HepG2 (cell line): ENCODE data around the gene LIMK2. TPM values are rescaled to one million over a fixed set of nuclear protein-coding genes. Genes with fewer than 3 reads are reported as not detected.
A peak's percentile ranks its signal among the peaks of the same experiment; 100 is the strongest.

Source experiments
- ATF6 ChIP-seq: sonication (generic); formaldehyde crosslinking; conservative IDR thresholded peaks from 2 replicates; pipeline ENCODE4 v1.4.0; 2020; ENCODE audit warnings: missing genetic modification reagents
- FUBP1 ChIP-seq: sonication (generic); formaldehyde crosslinking; IDR thresholded peaks from 2 replicates; pipeline ENCODE4 v1.5.1; 2020; ENCODE audit warnings: missing genetic modification reagents, mild to moderate bottlenecking, borderline replicate concordance
- IKZF5 ChIP-seq: IDR thresholded peaks from 2 replicates; pipeline ENCODE4 v1.6.1; 2018; ENCODE audit warnings: missing genetic modification reagents, mild to moderate bottlenecking, missing compliant biosample characterization
- KLF16 ChIP-seq, 2 experiments: sonication (generic) in 1 of 2; formaldehyde crosslinking in 1 of 2; IDR thresholded peaks; 2 replicates each; pipeline versions ENCODE4 v1.6.1 to v1.8.0; 2016 to 2023; ENCODE audit warnings: missing genetic modification reagents in 2 of 2, missing compliant biosample characterization in 1 of 2
- MEIS1 ChIP-seq: sonication (generic); formaldehyde crosslinking; IDR thresholded peaks from 2 replicates; pipeline ENCODE4 v1.9.0; 2021; ENCODE audit warnings: mild to moderate bottlenecking, missing genetic modification reagents, moderate library complexity, borderline replicate concordance
- PATZ1 ChIP-seq: sonication (generic); formaldehyde crosslinking; IDR thresholded peaks from 2 replicates; pipeline ENCODE4 v1.4.0; 2020; ENCODE audit warnings: missing genetic modification reagents
- POLR2A ChIP-seq, 2 experiments: IDR thresholded peaks; 2 replicates each; pipeline ENCODE4 v1.6.1; 2011; ENCODE audit warnings: low read depth in 2 of 2, low read length in 2 of 2, mild to moderate bottlenecking in 1 of 2, moderate library complexity in 1 of 2; ENCODE audit not compliant: insufficient read depth in 1 of 2
- RBFOX2 ChIP-seq: fragments of 200-400 bp; formaldehyde crosslinking; IDR thresholded peaks from 2 replicates; pipeline ENCODE4 v1.6.1; 2017; ENCODE audit warnings: low read depth, mild to moderate bottlenecking, low read length
- STAG1 ChIP-seq: sonication (generic); formaldehyde crosslinking; IDR thresholded peaks from 2 replicates; pipeline ENCODE4 v1.4.0; 2020; ENCODE audit warnings: missing genetic modification reagents
- TBX2 ChIP-seq: sonication (generic); formaldehyde crosslinking; IDR thresholded peaks from 2 replicates; pipeline ENCODE4 v1.5.0; 2020; ENCODE audit warnings: missing genetic modification reagents, mild to moderate bottlenecking, borderline replicate concordance
- XBP1 ChIP-seq: sonication (generic); formaldehyde crosslinking; IDR thresholded peaks from 2 replicates; pipeline ENCODE4 v1.5.0; 2020; ENCODE audit warnings: missing genetic modification reagents
- ZBTB10 ChIP-seq: sonication (generic); formaldehyde crosslinking; IDR thresholded peaks from 2 replicates; pipeline ENCODE4 v1.4.0; 2020; ENCODE audit warnings: missing genetic modification reagents, borderline replicate concordance
- ZFY ChIP-seq: sonication (generic); formaldehyde crosslinking; IDR thresholded peaks from 2 replicates; pipeline ENCODE4 v1.4.0; 2020; ENCODE audit warnings: missing genetic modification reagents
- ZIK1 ChIP-seq: sonication (generic); formaldehyde crosslinking; IDR thresholded peaks from 2 replicates; pipeline ENCODE4 v1.5.0; 2020; ENCODE audit warnings: mild to moderate bottlenecking, low read depth, missing genetic modification reagents, borderline replicate concordance
- ZNF143 ChIP-seq: sonication (generic); formaldehyde crosslinking; IDR thresholded peaks from 2 replicates; pipeline ENCODE4 v1.4.0; 2020; ENCODE audit warnings: missing genetic modification reagents
- ZNF335 ChIP-seq: sonication (generic); formaldehyde crosslinking; IDR thresholded peaks from 2 replicates; pipeline ENCODE4 v1.4.0; 2020; ENCODE audit warnings: missing genetic modification reagents
- ZNF572 ChIP-seq: sonication (generic); formaldehyde crosslinking; IDR thresholded peaks from 2 replicates; pipeline ENCODE4 v1.5.1; 2020; ENCODE audit warnings: mild to moderate bottlenecking, missing genetic modification reagents
- ZNF616 ChIP-seq: sonication (generic); formaldehyde crosslinking; IDR thresholded peaks from 2 replicates; pipeline ENCODE4 v1.5.0; 2020; ENCODE audit warnings: low read depth, mild to moderate bottlenecking, missing genetic modification reagents
- ZNF7 ChIP-seq: IDR thresholded peaks from 2 replicates; pipeline ENCODE4 v1.6.1; 2016; ENCODE audit warnings: missing biosample characterization, missing genetic modification reagents
- ZNF784 ChIP-seq: sonication (generic); formaldehyde crosslinking; IDR thresholded peaks from 2 replicates; pipeline ENCODE4 v1.5.1; 2020; ENCODE audit warnings: missing genetic modification reagents, mild to moderate bottlenecking, borderline replicate concordance
- polyA plus RNA-seq, 8 experiments: library from polyadenylated mRNA; depleted of rRNA in 3 of 8; stranded (reverse) in 7 of 8; unstranded in 1 of 8; fragments of >200 nt; fragmentation: Illumina TruSeq in 4 of 8; extraction: Trizol in 4 of 8; gene quantifications; 2 replicates each; pipeline versions ENCODE4 v1.2.1 to v1.2.3, GENCODE V29; 2011 to 2016; ENCODE audit warnings: low read depth in 4 of 8, missing spikeins in 1 of 8, mixed read lengths in 1 of 8; ENCODE audit not compliant: insufficient read depth in 1 of 8
- total RNA-seq, 5 experiments: library from RNA; depleted of rRNA; stranded (reverse); fragments of >200 nt; fragmentation: Illumina TruSeq; extraction: Trizol; gene quantifications; 2 replicates each; pipeline ENCODE4 v1.2.3, GENCODE V29; 2016; ENCODE audit warnings: low read depth in 1 of 5

LIMK2 gene
- total and polyA plus RNA-seq, 2 of the 13 experiments (the other 11 are each of a cell fraction or from before 2014, with no cell fraction given), result 20.9 to 29.8 TPM

GRCh38 chr22:31223786-31224191 is 11.7 kb downstream of the LIMK2 start (continued):
- TF ChIP-seq PATZ1 (peak; percentile 77), ZIK1 (no peak), POLR2A (IDR thresholded peaks at IDR 0.05; ENCODE audit: insufficient read depth in 1 of 2, low read depth in 2 of 2, low read length in 2 of 2) (peak in 1 of 2 experiments; percentile 60; a peak in 1 of 4 replicates), RBFOX2 (no peak), ATF6 (CRISPR knock-in tag) (no peak), ZBTB10 (peak; percentile 71; the same call in 1 of the 2 replicates), ZFY (CRISPR knock-in tag) (peak; percentile 41; the same call in 1 of the 2 replicates), TBX2 (CRISPR knock-in tag) (peak; percentile 87; the same call in 1 of the 2 replicates), ZNF335 (CRISPR knock-in tag) (no peak), STAG1 (CRISPR knock-in tag) (no peak), MEIS1 (CRISPR knock-in tag) (0 out of 2 replicates have a peak, but pooled peaks have one; percentile 46), ZNF572 (CRISPR knock-in tag) (no peak), ZNF143 (CRISPR knock-in tag) (0 out of 2 replicates have a peak, but pooled peaks have one; percentile 28), KLF16 (CRISPR knock-in tag; IDR thresholded peaks at IDR 0.05) (no peak; a peak in 1 of 4 replicates), IKZF5 (peak; percentile 95), ZNF784 (CRISPR knock-in tag) (no peak), XBP1 (CRISPR knock-in tag) (no peak), ZNF616 (CRISPR knock-in tag) (no peak), ZNF7 (CRISPR knock-in tag) (no peak), FUBP1 (CRISPR knock-in tag) (no peak)
